Mucosa of rectum (tissue), 2 donors: Measurements from ENCODE around the gene GRM1.

Source experiments
- H3K27ac ChIP-seq, 2 donors: one replicate each; pipeline ENCODE4 v1.7.0; 2013; ENCODE audit warnings: inconsistent platforms in 2 of 2, low read depth in 2 of 2, low read length in 2 of 2
- H3K27me3 ChIP-seq, 2 donors: one replicate each; pipeline ENCODE4 v1.7.0; 2013; ENCODE audit warnings: low read length in 2 of 2; ENCODE audit not compliant: control insufficient read depth in 2 of 2, insufficient read depth in 2 of 2
- H3K36me3 ChIP-seq, 2 donors: one replicate each; pipeline ENCODE4 v1.7.0; 2013; ENCODE audit warnings: low read length in 2 of 2; ENCODE audit not compliant: control insufficient read depth in 2 of 2, insufficient read depth in 2 of 2
- H3K4me1 ChIP-seq, 2 donors: one replicate each; pipeline ENCODE4 v1.7.0; 2013; ENCODE audit warnings: low read length in 2 of 2, mild to moderate bottlenecking in 1 of 2; ENCODE audit not compliant: control insufficient read depth in 2 of 2, insufficient read depth in 2 of 2
- H3K4me3 ChIP-seq, 2 donors: one replicate each; pipeline ENCODE4 v1.7.0; 2013; ENCODE audit warnings: low read length in 2 of 2
- H3K9ac ChIP-seq, 2 donors: one replicate each; pipeline ENCODE4 v1.7.0; 2013; ENCODE audit warnings: low read length in 2 of 2, low read depth in 1 of 2, mild to moderate bottlenecking in 1 of 2
- H3K9me3 ChIP-seq, 2 donors: one replicate each; pipeline ENCODE4 v1.7.0; 2013; ENCODE audit warnings: low read length in 2 of 2; ENCODE audit not compliant: control insufficient read depth in 2 of 2
- donor health status: healthy.
- donor health status: Normal muscosa, but diverticular disease.

The GRM1 gene

DNA sequence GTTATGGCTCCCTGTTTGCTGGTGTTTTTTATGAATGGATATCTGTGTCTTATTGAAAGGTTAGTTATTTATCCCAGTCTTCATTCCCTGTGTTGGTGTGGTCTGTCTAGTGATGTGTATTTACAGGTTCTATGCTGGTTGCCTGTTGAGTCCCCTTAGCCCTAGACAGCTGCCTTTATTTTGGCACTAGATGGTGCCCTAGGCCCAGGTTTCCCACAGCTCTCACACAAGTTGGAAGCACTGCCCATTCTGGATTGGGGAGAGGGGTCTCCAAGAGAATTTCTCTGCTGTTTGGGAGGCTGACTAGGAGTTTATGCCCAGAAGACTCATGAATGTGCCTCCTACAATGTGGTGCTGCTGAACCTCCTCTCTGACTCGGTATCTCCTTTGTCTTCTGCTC is 12.4 kb downstream of the GRM1 start:
- Histone ChIP-seq H3K9me3 (no peaks in the 10 kb centered on the region), H3K27ac (no peak overlapping the region), H3K9ac (no peak overlapping the region), H3K4me1 (no peaks in the 10 kb centered on the region), H3K27me3 (no peaks in the 10 kb centered on the region), H3K4me3 (no peak overlapping the region), H3K36me3 (no peaks in the 10 kb centered on the region)

DNA sequence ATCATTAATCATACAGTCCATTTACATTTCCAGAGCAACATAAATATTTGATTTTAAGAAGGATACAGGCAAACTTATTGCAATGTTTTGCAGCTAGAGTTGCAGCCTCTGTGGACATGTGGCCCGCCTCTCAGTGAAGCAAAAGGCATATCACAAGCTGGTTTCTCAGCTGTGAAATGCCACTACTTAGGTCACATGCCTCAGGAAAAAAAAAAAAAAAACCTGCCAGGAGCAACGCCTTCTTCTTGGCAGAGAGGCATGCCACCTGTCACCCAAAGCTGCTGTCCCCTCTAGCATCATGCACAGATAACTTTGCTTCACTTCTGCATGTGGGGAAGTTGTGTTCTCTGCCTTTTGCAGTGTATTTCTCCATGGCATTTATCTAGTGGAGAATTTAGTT is 18.5 kb downstream of the GRM1 start:
- Histone ChIP-seq H3K27ac (no peak overlapping the region), H3K36me3 (no peaks in the 10 kb centered on the region), H3K9ac (no peak overlapping the region), H3K9me3 (no peaks in the 10 kb centered on the region), H3K27me3 (no peaks in the 10 kb centered on the region), H3K4me1 (no peaks in the 10 kb centered on the region), H3K4me3 (no peak overlapping the region)

DNA sequence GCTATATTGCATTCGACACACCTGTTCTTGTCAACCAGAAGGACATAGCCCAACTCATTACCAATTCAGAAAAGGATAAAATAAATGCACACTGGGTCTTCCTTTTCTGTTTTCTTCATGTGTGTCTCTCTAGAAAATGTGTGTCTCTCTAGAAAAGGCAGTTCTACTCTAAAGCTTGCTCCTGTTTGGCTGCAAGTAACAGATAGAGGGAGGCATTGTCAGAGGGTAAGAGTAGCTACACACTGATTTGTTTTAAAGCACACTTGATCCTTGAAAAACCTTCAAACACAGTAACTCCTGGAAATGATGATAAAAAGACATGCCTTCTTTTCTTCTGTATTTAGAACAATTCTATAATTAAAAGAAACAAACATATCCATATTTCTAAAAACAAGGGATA is 21.3 kb downstream of the GRM1 start:
- no peak overlapping the region for H3K9ac ChIP-seq
- H3K27me3 ChIP-seq: no peaks in the 10 kb centered on the region
- no peaks in the 10 kb centered on the region for H3K9me3 ChIP-seq
- H3K4me1 ChIP-seq: no peaks in the 10 kb centered on the region
- no peak overlapping the region for H3K4me3 ChIP-seq
- H3K27ac ChIP-seq: no peak overlapping the region
- H3K36me3 ChIP-seq: no peaks in the 10 kb centered on the region

DNA sequence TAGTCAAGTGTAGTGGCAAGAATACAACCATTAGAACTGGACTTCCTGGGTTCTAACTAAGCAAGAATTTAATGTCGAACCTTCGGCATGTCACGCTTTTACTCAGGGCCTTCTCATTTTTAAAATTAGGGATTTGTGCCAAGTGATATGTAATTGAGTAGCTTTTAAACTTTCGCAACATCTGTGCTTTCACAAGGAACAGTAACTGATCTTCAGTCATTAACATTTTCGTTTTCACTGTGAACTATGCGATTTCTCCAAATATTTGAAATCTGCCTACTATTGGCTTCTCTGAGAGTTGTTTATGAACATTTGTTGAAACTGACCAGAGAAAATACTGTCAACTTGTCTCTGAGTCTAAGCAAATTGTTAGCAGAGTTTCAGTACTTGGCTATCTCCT is 27.6 kb downstream of the GRM1 start:
- Histone ChIP-seq H3K4me3 (no peak overlapping the region), H3K9ac (no peak overlapping the region), H3K36me3 (no peaks in the 10 kb centered on the region), H3K4me1 (no peaks in the 10 kb centered on the region), H3K27me3 (no peaks in the 10 kb centered on the region), H3K27ac (no peak overlapping the region), H3K9me3 (no peaks in the 10 kb centered on the region)

DNA sequence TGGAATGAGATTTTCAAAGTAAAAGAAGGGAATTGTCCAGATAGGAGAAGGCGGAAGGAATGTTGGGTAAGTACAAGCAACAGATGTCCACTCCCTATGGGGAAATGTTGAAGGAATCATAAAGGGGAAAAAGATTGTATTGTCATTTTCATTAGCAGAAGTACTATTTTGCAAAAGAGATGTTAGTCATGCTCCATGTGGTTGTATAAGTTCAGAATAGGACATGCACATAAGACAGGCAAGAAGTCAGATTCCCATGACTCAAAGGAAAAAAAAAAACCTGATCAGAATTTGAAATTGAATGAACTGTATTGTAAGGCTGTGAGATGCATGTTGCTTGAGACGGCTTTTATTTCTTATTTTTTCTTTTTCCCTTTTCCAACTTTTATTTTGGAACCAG is 36.8 kb downstream of the GRM1 start:
- Histone ChIP-seq H3K4me3 (no peak overlapping the region), H3K27ac (no peak overlapping the region), H3K27me3 (no peaks in the 10 kb centered on the region), H3K36me3 (no peaks in the 10 kb centered on the region), H3K9me3 (no peaks in the 10 kb centered on the region), H3K4me1 (no peaks in the 10 kb centered on the region), H3K9ac (no peak overlapping the region)

DNA sequence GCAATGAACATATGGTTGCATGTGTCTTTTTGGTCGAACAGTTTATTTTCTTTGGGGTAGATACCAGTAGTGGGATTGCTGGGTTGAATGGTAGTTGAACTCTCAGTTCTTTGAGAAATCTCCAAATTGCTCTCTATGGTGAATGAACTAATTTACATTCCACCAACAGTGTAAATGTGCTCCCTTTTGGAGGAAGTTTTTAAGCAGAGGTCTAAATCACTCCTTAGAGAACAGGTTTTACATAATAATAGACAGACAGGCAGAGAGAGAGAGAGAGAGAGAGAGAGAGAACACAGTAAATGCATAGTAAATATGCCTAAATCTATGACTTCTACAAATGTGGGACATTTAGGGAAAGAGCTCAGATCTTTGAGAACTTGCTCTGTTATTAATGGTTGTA is 37.6 kb downstream of the GRM1 start:
- Histone ChIP-seq H3K4me3 (no peak overlapping the region), H3K4me1 (no peaks in the 10 kb centered on the region), H3K27ac (no peak overlapping the region), H3K27me3 (no peaks in the 10 kb centered on the region), H3K9ac (no peak overlapping the region), H3K9me3 (no peaks in the 10 kb centered on the region), H3K36me3 (no peaks in the 10 kb centered on the region)

DNA sequence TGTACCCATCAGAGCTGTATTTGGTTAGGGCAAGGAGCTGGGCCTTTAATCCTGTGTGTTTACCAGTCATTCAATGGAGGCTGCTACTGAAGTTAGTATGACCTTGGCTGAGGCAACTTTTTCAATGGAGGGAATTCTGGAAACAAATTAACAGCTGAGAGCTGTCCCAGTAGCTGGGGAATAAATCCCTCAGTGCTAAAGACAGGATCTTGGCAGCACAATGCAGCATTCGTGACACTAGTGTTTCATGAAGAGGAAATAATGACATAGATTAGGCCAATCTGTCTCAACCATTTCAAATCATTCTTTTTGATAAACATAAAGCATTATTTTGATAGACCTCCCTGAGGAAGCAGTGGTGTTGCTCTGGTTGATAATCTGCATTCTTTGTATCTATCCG is 42.9 kb downstream of the GRM1 start:
- Histone ChIP-seq H3K9ac (no peak overlapping the region), H3K9me3 (no peaks in the 10 kb centered on the region), H3K4me3 (no peak overlapping the region), H3K27ac (no peak overlapping the region), H3K27me3 (no peaks in the 10 kb centered on the region), H3K36me3 (no peaks in the 10 kb centered on the region), H3K4me1 (no peaks in the 10 kb centered on the region)

DNA sequence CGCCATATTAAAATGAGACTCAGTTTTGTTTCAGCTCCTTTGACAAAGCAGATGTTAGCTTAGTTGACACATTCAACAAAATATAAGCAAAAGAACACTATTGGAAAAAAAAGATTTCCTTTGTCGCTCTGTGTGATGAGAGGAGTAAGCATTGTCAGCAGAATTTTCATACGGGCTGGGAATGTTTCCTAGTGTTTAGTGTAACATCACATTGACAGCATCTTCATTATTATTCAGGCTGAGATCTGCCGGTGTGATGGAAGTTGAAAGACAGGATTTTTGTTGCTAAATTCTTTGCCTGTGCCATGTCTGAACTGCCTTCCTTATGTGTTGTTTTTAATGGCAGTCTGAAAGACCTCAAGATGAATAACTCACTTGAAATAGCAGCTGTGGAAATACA is 49.1 kb downstream of the GRM1 start:
- Histone ChIP-seq H3K4me3 (no peak overlapping the region), H3K9me3 (no peaks in the 10 kb centered on the region), H3K36me3 (no peaks in the 10 kb centered on the region), H3K27ac (no peak overlapping the region), H3K9ac (no peak overlapping the region), H3K4me1 (no peaks in the 10 kb centered on the region), H3K27me3 (no peaks in the 10 kb centered on the region)

DNA sequence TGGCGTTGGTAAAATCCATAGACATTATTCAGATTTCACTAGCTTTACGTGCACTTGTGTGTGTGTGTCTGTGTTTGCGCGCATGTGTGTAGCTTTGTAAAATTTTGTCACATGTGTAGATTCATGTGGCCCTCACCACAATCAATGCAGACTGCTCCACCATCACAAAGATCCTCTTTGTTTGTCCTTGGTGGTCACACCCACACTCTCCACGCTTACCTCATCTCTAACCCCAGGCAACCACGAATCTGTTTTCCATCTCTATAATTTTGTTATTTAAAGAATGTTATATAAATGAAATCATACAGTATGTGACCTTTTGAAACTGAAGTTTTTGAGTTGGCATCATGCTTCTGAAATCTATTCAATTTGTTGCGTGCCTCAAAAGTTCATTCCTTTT is 58.5 kb downstream of the GRM1 start:
- H3K9ac ChIP-seq: no peak overlapping the region
- H3K27ac ChIP-seq: no peak overlapping the region
- no peaks in the 10 kb centered on the region for H3K27me3 ChIP-seq
- no peak overlapping the region for H3K4me3 ChIP-seq
- H3K9me3 ChIP-seq: no peaks in the 10 kb centered on the region
- no peaks in the 10 kb centered on the region for H3K36me3 ChIP-seq
- no peaks in the 10 kb centered on the region for H3K4me1 ChIP-seq

DNA sequence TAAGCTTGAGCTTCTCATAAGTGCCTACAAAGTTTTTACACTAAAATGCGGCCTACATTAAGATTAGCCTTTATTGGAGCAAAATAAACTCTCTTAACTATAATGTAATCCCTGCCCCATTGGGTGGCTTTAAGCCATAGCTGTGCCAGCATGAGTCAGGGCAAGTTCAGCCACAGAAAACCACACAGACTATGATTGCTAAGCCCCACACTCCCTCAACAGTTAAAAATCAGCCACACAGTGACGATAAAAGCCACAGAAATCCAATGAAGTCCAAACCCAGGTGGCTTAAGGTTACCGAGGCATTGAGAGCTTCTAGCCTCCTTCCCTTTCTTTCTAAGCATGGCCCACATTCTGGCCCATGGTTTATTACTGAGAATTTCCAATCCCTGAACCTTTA is 61.6 kb downstream of the GRM1 start:
- Histone ChIP-seq H3K9ac (no peak overlapping the region), H3K4me1 (no peaks in the 10 kb centered on the region), H3K27ac (no peak overlapping the region), H3K9me3 (no peaks in the 10 kb centered on the region), H3K36me3 (no peaks in the 10 kb centered on the region), H3K27me3 (no peaks in the 10 kb centered on the region), H3K4me3 (no peak overlapping the region)

DNA sequence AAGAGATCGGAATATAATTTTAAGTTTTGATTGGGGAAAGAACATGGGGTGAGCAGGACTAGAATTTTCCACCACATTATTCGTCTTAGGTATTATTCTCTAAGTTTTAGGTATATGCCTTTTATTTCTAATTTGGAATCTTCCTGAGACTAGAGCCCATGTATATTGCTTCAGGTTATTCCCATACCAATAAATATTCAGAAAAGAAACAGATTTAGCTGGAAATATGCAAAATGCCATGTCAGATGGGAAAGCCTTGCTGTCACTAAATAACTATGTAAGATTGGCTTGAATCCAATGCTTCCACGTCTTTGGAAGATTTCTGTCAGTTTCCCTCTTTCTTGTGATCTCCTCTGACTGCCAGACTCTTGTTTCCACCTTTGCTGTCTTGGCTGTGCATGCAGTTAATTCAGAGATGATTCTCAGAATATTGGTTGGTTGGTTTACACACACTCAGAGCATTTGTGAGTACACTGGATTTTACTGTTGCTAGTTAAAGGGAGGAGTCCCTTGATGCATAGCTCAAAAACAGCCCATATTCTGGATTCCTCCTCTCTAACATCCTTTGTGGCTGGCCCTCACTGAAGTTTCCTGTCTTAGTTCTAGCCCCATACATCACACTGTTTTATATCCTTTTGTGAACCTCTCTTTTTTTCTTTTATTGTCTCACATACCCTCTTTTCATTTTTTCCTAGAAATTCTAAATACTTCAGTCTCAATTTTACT is 64.3 kb downstream of the GRM1 start:
- H3K4me1 ChIP-seq: no peaks in the 10 kb centered on the region
- H3K9ac ChIP-seq: no peak overlapping the region
- H3K4me3 ChIP-seq: no peak overlapping the region
- no peaks in the 10 kb centered on the region for H3K9me3 ChIP-seq
- H3K36me3 ChIP-seq: no peaks in the 10 kb centered on the region
- no peaks in the 10 kb centered on the region for H3K27me3 ChIP-seq
- H3K27ac ChIP-seq: no peak overlapping the region
